ENCODE data around the gene ACTN2.
A peak's percentile ranks its signal among the peaks of the same experiment; 100 is the strongest.

ACTN2 gene

DNA sequence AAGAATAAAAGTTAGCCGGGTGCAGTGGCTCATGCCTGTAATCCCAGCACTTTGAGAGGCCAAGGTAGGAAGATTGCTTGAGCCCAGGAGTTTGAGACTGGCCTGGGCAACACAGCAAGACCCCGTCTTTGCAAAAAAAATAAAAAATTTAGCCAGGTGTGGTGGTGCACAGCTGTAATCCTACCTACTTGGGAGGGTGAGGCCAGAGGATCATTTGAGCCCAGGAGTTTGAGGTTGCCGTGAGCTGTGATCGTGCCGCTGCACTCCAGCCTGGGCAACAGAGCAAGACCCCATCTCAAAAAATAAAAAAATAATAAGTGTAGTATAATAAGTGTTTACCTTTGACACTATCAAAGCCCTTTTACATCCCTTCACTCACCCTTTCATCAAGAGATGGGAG lies 5.0 kb downstream of the ACTN2 start:
- no peak for DNase-seq (ENCODE audit: low read depth, low spot score)

DNA sequence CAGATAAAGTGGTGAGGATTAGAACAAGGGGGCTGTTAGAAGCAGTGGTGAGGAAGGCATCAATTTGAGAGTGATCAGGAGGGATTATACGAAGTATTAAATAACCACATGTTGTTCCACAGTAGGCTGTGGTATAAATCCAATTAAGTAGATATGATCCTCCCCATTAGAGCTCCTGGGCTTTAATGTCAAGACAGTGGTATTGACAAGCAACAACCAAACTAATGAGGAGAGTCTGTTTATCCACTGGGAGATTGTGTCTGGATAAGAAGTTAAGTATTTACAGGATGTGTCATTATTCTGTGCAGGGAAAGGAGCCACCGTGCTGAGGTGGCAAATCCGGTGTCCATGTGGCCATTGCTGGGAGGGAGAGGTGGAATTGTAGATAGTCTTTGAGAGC lies 5.8 kb downstream of the ACTN2 start:
- no peak for DNase-seq (ENCODE audit: low read depth, low spot score)

DNA sequence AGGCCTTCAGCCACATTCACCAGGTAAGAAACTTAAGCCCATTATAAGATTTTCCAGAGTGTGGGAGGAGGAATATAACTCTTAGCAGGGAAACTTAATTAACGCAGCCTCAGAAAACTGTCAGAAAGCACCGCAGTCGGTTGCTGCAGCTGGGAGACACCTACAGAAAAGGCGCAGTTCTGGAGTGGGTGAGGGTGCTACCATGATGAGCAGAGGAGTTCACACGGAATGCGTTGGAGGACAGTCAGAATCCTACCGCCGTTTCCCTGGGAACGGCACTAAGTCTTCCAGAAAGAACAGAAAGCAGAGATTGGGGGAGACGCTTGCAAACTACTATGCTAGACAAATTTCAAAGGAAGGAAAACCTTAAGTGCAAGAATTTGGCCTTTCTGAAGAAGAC lies 6.4 kb downstream of the ACTN2 start:
- no peak for DNase-seq (ENCODE audit: low read depth, low spot score)

DNA sequence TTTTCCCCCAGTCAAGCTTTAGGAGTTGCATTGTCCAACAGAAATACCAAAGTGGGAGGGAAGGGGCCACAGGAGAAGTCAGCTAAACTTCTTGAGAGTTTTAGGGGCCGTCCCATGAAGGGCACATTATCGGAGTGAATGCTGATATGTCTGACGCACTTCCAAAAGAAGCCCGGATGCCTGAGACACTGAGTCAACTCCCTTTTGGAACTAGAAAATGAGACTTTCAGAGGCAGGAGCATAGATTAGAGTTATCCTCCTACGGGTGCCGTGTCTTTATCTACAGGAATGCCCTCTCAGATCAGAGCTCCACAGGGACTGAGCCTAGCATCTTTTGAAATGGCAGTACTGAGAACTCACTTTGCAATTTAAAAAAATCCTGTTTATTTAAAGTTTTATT lies 13.1 kb downstream of the ACTN2 start:
- peak; percentile 53 for DNase-seq (ENCODE audit: low read depth, low spot score)

- no peak for DNase-seq (ENCODE audit: low read depth, low spot score)
These were observed 14.6 kb downstream of the ACTN2 start for GRCh38 chr1:236700903-236701302.

GRCh38 chr1:236701782-236702181 lies 15.5 kb downstream of the ACTN2 start:
- no peak for DNase-seq (ENCODE audit: low read depth, low spot score)

GRCh38 chr1:236702791-236703394 lies 16.6 kb downstream of the ACTN2 start:
- no peak for DNase-seq (ENCODE audit: low read depth, low spot score)

DNA sequence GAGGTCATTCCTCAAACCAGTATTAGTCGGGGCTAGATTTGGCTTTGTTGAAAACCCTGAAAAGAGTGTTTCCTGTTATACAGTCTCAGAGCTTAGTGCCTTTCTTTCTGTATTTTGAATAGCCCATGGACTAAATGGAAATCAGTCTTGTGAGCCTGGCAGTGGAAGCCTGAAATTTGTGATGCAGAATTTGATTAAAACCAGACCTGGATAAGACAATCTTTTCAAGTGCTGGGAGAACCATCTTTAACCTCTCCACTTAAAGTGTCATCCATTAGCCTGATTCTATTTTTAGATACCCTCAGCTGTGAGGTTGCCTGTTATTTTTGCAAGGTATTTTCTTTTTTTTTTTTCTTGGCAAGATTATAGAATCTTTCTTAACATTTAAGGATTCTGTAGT lies 19.5 kb downstream of the ACTN2 start:
- DNase-seq (ENCODE audit: low read depth, low spot score), result no peak

GRCh38 chr1:236706183-236706582 lies 19.9 kb downstream of the ACTN2 start:
- DNase-seq (ENCODE audit: low read depth, low spot score), result no peak

DNA sequence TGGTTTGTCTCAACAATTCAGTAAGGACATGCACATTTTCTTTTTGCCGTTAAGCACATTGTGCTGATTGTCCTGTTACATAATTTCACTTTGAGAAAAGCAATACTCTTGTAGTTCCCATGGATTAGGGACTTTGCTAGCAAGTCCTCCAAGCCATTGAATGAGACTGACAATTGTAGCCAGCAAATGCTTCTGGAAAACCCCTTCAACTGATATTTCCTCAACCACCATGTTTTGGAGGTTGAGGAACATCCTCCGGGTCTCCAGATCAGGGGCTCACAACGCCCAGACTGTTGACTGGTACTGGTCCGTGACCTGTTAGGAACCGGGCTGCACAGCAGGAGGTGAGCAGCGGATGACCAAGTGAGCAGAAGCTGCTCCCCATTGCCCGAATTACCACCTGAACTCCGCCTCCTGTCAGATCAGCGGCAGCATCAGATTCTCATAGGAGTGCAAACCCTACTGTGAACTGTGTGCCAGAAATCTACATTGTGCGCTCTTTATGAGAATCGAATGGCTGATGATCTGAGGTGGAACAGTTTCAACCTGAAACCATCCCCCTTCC lies 24.1 kb downstream of the ACTN2 start:
- DNase-seq (ENCODE audit: low read depth, low spot score), result no peak

DNA sequence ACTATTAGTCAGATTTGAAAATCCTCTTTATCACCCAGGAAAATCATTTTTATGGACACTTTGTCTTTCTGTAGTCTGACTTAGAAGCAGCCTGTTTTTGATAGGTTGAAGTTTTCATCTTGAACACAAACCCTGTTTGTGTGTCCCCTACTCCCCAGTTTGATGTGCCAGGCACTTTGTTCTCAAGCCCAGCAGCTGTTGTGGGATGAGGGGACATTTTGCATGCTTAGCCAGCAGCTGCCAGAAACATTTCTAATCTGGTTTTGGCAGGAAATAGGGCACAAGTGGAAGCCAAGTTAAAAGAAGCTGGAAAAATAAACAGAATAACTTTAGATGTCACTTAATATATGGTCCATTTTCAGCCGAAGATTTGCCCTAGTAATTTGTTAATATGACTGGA lies 29.9 kb downstream of the ACTN2 start:
- DNase-seq (ENCODE audit: low read depth, low spot score), result peak; percentile 49

DNA sequence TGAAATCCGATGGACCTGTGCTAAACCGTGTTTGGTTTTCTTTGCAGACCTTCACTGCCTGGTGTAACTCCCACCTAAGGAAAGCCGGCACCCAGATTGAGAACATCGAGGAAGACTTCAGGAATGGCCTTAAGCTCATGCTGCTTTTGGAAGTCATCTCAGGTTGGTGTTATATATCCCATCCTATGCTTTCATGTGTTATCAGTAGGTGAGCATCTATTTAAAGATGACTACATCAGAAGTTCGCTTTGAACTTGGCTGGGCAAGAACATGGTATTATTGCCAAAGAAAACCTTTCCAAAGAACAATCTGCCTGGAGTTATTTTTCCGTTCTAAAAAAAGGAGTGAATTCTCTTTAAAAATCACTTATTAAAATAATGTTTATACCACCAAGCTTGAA lies 31.5 kb downstream of the ACTN2 start:
- DNase-seq (ENCODE audit: low read depth, low spot score), result no peak

GRCh38 chr1:236718328-236718727 lies 32.0 kb downstream of the ACTN2 start:
- no peak for DNase-seq (ENCODE audit: low read depth, low spot score)

DNA sequence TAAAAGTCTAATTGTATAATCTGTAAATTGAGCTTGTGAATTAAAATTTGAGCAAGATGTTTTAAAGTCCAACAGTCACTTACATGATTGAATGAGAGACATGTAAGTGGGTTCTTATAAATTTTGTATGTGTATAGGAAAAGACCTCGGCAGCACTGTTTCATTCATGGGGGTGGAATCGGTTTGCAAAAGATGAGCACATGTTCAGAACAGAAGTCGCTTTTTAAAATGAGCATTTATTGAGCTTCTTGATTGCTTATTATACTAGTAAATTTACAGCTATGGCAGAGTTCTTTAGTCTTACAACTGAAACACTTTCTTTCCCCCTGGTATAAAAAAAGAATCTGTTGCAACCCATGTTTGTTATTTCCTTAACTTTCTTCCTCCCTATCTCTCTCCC lies 33.9 kb downstream of the ACTN2 start:
- no peak for DNase-seq (ENCODE audit: low read depth, low spot score)

- no peak for DNase-seq (ENCODE audit: low read depth, low spot score)
These were observed 34.3 kb downstream of the ACTN2 start for GRCh38 chr1:236720611-236721010.

DNA sequence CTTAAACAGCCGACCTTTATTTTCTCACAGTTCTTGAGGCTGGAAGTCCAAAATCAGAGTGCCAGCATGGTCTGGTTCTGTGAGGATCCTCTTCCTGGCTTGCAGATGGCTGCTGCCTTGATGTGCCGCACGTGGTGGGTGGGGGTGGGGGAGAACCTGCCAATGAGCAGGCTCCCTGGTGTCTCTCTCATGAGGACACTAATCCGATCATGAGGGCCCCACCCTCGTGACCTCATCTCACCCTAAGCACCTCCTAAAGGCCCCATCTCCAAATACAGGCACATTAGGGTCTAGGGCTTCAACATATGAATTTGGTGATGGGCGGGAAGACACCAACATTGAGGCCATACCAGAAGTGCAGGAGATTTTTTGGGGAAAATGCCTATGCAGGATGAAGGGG lies 37.8 kb downstream of the ACTN2 start:
- DNase-seq (ENCODE audit: low read depth, low spot score), result no peak

GRCh38 chr1:236724506-236724905 lies 38.2 kb downstream of the ACTN2 start:
- DNase-seq (ENCODE audit: low read depth, low spot score), result no peak

DNA sequence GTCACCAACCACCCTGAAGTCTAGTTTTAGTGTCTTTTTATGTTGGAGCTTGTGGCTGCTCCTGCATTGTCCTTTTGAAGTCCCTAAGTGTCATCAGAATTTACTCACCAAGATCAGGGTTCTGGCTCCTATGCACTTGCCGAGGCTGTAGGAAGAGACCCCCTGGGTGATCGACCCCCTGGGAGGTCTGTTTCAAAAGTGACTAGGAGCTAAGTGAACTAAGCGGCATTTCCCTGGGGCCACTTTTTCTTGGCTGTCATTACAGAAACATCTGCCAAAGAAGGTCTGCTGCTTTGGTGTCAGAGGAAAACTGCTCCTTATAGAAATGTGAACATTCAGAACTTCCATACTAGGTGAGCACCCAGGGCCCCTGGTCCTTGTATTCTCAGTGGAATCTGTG lies 39.4 kb downstream of the ACTN2 start:
- DNase-seq (ENCODE audit: low read depth, low spot score), result no peak

- DNase-seq (ENCODE audit: low read depth, low spot score), result no peak
These were observed 41.2 kb downstream of the ACTN2 start for GRCh38 chr1:236727521-236727920.

GRCh38 chr1:236728752-236729151 lies 42.5 kb downstream of the ACTN2 start:
- no peak for DNase-seq (ENCODE audit: low read depth, low spot score)

DNA sequence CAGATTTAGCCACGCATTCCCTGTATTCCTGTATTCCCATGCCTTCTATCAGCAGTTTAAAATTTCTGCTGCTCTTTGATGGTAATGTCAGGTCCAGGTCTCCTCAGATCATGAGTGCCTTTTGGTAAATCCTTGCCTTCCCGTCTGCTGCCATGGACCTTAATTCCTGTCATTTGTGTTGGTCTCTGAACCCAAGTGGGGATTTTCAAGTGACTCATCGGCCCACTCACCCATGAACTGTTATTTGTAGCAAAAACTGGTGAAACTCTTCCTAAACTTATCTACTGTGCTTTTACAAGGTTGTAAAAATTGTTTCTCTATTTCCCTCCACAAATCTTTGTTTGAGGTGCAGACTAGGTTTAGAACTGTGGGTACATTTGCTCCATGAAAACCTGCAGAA lies 47.4 kb downstream of the ACTN2 start:
- DNase-seq (ENCODE audit: low read depth, low spot score), result peak; percentile 6

GRCh38 chr1:236734141-236734765 lies 48.0 kb downstream of the ACTN2 start:
- peak; percentile 13 for DNase-seq (ENCODE audit: low read depth, low spot score)

- DNase-seq (ENCODE audit: low read depth, low spot score), result no peak
These were observed 50.5 kb downstream of the ACTN2 start for GRCh38 chr1:236736761-236737160.

DNA sequence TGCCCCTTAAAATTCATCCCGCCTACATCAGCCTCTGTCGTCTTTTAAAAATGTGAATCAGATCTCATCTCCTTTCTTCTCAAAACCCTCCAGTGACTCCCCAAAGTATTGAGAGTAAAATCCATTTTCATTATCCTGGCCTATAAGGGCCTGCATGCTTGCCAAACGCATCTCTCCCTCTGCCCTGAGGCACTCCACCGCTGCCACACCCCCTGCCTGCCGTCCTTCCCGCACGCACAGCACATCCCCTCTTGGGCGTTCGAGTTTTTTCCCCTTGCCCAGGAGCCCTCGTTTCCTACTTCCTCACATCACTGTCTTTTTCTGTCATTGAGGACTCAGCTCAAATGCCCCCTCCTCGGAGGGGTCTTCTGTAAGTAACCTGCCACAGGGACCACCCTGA lies 55.5 kb downstream of the ACTN2 start:
- DNase-seq (ENCODE audit: low read depth, low spot score), result no peak

All from astrocyte of the hippocampus (primary cell).